ENCODE results near the gene STAB2. TPM values are rescaled to one million over a fixed set of nuclear protein-coding genes. Genes with fewer than 3 reads are reported as not detected.

STAB2 gene
- total RNA-seq, 2 experiments from 2014 or later = not detected

DNA sequence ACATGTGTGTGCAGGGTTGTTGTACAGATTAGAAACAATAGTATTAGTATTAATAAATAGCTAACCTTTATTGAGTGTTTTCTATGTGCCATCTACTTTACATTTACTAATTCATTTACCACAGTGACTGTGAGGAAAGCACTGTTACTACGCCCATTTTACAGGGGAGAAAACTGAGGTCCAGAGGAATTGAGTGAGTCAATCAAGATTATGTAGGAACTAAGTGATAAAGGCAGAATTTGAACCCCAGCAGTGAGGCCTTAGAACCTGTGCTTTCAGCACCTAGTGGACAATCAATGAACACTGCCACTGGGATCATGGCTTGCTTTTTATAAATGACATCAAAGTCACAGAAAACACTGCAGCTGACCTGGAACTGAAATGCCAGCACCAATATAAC lies 225.7 kb downstream of the STAB2 start:
- no peak for ATAC-seq
- H3K9me3 Mint-ChIP-seq (ENCODE audit: low read depth) = no peaks in the 10 kb centered on the region

DNA sequence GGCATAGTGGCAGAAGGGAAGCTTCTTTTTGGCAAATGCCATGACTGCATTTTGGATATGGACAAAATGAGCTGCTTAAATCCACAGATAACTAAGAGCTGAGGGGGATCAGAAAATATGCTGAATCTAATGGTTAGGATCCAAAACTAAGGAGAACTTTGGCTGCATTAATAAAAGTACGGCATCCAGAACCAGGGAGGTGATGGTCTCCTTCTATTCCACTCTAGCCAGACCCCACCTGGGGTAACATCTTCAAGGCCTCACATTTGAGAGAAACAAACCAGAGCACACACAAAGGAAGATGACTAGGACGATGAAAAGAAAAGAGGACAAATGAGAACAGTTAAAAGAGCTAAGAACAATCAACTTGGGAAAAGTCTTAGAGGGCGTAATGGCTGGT lies 226.4 kb downstream of the STAB2 start:
- CTCF ChIA-PET = no interaction called here
- Mint-ChIP-seq H3K27me3 (no peaks in the 10 kb centered on the region), H3K4me3 (no peak overlapping the region), H3K4me1 (no peaks in the 10 kb centered on the region), H3K27ac (no peak overlapping the region), H3K9me3 (ENCODE audit: low read depth) (no peaks in the 10 kb centered on the region), H3K36me3 (peaks cover 1% of the 10 kb centered on the region)
- DNase-seq = no peak
- no peak for ATAC-seq

More for the DNA sequence above, 225.7 kb downstream of the STAB2 start:
- Mint-ChIP-seq H3K36me3 (peaks cover 1% of the 10 kb centered on the region), H3K27me3 (no peaks in the 10 kb centered on the region), H3K4me3 (no peak overlapping the region), H3K27ac (no peak overlapping the region), H3K4me1 (no peaks in the 10 kb centered on the region)
- DNase-seq = no peak
- CTCF ChIA-PET = no interaction called here

- CTCF ChIA-PET = no interaction called here
- Mint-ChIP-seq H3K4me1 (no peaks in the 10 kb centered on the region), H3K36me3 (peaks cover 1% of the 10 kb centered on the region), H3K27ac (no peak overlapping the region), H3K9me3 (ENCODE audit: low read depth) (no peaks in the 10 kb centered on the region), H3K4me3 (no peak overlapping the region), H3K27me3 (no peaks in the 10 kb centered on the region)
- no peak for DNase-seq
- ATAC-seq = no peak
These were observed 226.9 kb downstream of the STAB2 start for GRCh38 chr12:103813949-103814348.

- H3K4me3 Mint-ChIP-seq = no peak overlapping the region
- H3K4me1 Mint-ChIP-seq = no peaks in the 10 kb centered on the region
- no peaks in the 10 kb centered on the region for H3K27me3 Mint-ChIP-seq
- DNase-seq (no peak), ATAC-seq (no peak)
- peaks cover 1% of the 10 kb centered on the region for H3K36me3 Mint-ChIP-seq
- CTCF ChIA-PET = no interaction called here
- no peak overlapping the region for H3K27ac Mint-ChIP-seq
- no peaks in the 10 kb centered on the region for H3K9me3 Mint-ChIP-seq (ENCODE audit: low read depth)
These were observed 227.4 kb downstream of the STAB2 start for GRCh38 chr12:103814436-103814835.

Other genes starting within 250 kb of the STAB2 start
- gene C12orf42, start 91.3 kb upstream of the STAB2 start, total RNA-seq = under 1 TPM in 1 of 2 experiments, not detected in 1; 0.84 TPM

All from activated CD8-positive, alpha-beta memory T cell treated with anti-CD3 and anti-CD28 coated beads, Interleukin-2, amount 10 ng/mL, durations not matched to agents 7 days and 5 days (primary cell).